Gastrocnemius medialis (tissue), 4 donors: ENCODE results near the gene FAM117B.

Experiments used
- POLR2A ChIP-seq, 2 donors: fragments of 450-650 bp; IDR thresholded peaks; one replicate each; pipeline ENCODE4 v1.6.1; 2017; ENCODE audit warnings: antibody characterized with exemption in 2 of 2, mild to moderate bottlenecking in 2 of 2, moderate library complexity in 2 of 2
- TF ChIP-seq, protein P1 (sequence below), 5 experiments: fragments of 450-650 bp in 3 of 5; fragments of 200-600 bp in 2 of 5; sonication (generic) in 2 of 5; IDR thresholded peaks in 4 of 5; conservative IDR thresholded peaks in 1 of 5; 1 replicate in 4 of 5; 2 replicates in 1 of 5; pipeline ENCODE4 v1.5.1; 2016 to 2019; ENCODE audit warnings: antibody characterized with exemption in 5 of 5, mild to moderate bottlenecking in 3 of 5, moderate library complexity in 3 of 5

DNA sequence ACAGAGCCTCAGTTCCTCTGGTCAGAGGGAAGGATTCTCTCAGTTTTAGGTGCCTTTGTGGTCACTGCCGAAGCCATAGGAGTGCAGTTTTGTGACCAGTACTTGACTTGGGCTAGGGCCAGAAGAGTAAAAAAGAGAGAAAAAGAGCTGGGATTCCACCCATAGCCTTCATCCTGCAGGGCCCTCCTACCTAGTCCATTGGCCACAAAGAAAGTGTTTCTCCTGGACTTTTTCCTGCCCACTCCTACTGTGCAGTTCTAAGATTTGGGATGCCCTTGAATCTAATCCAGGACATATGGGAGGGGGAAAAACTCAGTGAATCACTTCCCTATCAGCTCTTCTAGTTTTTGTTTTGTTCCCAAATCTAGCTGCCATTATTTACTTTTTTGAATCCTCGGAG, 26.0 kb downstream of the FAM117B start:
- TF ChIP-seq, protein P1, sequence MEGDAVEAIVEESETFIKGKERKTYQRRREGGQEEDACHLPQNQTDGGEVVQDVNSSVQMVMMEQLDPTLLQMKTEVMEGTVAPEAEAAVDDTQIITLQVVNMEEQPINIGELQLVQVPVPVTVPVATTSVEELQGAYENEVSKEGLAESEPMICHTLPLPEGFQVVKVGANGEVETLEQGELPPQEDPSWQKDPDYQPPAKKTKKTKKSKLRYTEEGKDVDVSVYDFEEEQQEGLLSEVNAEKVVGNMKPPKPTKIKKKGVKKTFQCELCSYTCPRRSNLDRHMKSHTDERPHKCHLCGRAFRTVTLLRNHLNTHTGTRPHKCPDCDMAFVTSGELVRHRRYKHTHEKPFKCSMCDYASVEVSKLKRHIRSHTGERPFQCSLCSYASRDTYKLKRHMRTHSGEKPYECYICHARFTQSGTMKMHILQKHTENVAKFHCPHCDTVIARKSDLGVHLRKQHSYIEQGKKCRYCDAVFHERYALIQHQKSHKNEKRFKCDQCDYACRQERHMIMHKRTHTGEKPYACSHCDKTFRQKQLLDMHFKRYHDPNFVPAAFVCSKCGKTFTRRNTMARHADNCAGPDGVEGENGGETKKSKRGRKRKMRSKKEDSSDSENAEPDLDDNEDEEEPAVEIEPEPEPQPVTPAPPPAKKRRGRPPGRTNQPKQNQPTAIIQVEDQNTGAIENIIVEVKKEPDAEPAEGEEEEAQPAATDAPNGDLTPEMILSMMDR (IDR thresholded peaks at IDR 0.05 in 4 of 5, conservative IDR thresholded peaks at IDR 0.05 in 1 of 5), result no peak
- no peak for TF ChIP-seq POLR2A (IDR thresholded peaks at IDR 0.05)
